ENCODE data around the gene CD99L2. TPM values are rescaled to one million over a fixed set of nuclear protein-coding genes. Genes with fewer than 3 reads are reported as not detected.

Gene CD99L2, protein sequence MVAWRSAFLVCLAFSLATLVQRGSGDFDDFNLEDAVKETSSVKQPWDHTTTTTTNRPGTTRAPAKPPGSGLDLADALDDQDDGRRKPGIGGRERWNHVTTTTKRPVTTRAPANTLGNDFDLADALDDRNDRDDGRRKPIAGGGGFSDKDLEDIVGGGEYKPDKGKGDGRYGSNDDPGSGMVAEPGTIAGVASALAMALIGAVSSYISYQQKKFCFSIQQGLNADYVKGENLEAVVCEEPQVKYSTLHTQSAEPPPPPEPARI
- 30.5 TPM for total RNA-seq

DNA sequence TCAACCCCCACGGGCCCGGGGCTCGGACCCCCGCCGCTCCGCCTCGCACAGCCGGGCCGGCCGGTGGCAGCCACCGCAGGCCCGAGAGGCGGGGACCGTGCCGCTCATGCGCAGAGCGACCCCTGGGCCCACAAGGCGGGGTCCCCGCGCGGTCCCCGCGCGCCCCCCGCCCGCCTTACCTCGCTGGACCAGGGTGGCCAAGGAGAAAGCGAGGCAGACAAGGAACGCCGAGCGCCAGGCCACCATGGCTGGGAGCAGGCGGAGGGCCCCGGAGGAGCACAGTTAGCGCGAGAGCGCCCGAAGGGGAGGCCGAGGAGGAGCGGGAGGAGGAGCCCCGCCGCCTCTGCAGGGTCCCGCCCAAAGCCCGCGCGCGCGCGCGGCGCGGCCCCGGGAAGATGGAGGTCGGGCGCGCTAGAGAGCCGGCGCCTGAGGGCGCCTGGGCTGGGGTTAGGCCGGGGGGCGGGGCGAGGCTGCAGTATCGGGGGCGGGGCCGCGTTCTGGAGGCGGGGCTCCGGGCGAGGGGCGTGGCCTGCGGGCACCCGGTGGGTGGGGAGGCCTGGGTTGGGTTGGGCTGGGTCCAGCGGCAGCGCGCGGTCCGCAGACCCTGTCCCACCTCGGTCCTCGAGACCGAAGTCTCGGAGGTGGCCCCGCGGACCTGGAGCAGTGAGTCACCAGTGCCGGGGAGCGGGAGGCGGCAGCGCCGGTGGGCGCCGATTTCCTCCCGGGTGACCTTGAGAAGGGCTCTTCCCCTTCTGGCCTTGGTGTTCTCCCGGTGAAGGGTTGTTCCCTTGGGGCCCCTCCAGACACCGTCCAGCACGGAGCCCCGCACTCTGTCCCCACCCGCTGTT, at the start of gene CD99L2:
Gene CD99L2 (minus strand): TSS at position 326 of the 848 bp plus-strand sequence. CDS start 80 bp downstream, at position 246.
- DNase-seq (ENCODE audit: low spot score) = peak; percentile 89

DNA sequence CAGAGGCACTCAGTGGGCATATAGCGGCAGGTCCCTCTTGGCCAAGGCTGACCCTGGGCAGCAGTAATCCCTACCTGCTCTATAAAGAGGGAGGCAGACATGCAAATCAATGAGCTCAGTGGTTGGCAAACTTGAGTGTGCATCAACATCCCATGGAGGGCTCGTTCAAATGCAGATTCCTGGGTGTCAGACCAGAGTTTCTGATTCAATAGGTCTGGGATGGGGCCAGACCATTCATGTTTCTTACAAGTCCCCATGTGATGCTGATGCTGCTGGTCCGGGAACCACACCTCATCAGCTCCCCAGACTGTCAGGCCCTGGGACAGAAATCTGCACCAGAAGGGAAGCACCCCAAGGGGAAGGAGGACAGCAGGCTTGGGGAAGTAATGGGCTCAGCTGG, 45.8 kb upstream of the CD99L2 start:
- no peak for DNase-seq (ENCODE audit: low spot score)

DNA sequence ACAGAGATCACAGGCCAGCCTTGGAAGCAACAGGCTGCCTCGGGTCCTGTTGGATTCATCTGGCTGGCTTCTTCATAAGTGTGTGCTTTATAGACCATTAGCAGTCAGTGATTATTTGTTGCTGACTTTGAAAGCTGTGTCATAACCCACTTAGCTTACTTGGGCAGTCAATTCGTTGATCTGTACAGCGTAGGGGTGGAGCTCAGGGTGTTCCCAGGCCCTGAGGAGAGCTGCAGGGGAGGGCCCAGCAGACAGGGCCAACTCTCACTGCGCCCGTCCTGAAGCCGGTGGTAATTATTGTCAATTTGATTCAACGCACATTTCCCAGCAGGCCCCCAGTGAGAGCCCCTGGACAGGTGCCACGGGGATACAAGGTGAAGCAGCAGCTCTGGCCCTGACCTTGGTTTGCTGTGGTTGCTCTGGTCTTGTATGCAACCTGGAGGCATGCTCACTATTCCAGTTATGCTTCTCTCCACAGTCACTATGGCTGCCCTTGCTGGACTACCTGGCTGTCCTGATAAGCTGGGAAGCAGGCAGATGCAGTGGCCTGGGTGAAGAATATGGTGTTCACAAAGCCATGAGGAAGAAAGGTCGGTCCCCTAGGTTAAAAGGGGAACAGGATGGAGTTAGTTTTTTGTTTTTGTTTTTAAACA, 44.6 kb upstream of the CD99L2 start:
- no peak for DNase-seq (ENCODE audit: low spot score)

DNA sequence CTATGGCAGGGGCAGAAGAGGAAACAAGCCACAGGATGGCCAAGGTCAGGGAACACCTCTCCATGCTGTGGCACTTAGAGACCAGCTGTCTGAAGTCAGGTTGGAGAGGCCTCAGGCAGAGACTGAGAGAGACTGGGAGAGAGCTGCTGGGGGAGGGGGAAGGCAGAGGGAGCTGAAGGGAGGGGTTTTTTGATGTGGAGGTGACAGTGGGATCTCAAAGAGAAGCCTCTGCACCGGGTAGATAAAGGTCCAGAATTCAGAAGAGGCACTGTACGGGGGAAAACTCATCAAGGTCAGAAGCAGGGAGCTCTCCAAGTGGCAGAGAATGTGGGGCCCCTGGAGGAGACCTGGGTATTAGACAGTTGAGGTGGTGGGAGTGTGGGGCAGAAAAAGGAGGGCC, 43.1 kb upstream of the CD99L2 start:
- DNase-seq (ENCODE audit: low spot score) = no peak

DNA sequence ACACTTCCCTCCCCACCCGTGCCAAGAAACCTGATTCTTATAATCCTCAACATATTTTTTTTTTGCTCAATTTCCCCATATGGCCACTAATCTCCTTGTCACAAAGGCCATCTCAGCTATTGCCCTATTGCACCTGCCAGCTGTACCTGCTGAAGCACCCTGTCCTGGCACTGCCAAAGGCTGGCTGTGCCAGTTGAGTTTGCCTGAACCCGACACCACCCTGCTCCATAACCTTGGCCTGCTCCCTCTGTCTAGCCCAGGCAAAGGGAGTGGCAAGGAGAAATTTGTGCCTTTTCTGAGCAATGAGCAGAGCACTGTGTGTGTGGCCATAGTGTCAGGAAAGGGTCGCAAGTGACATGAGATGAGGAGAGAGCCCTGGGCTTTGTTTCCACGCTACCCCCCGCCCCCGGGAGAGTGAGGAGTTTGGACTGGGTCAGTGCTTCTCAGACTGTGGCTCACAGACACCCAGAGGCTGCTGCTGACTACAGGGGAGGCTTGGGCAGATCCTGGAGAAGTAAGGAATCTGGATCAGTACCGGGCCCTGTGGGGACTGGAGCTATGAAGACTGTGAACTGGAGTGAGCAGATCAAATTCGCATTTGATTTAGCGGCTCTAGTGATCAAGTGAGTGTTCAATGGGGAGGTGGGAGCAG, 42.5 kb upstream of the CD99L2 start:
- no peak for DNase-seq (ENCODE audit: low spot score)

DNA sequence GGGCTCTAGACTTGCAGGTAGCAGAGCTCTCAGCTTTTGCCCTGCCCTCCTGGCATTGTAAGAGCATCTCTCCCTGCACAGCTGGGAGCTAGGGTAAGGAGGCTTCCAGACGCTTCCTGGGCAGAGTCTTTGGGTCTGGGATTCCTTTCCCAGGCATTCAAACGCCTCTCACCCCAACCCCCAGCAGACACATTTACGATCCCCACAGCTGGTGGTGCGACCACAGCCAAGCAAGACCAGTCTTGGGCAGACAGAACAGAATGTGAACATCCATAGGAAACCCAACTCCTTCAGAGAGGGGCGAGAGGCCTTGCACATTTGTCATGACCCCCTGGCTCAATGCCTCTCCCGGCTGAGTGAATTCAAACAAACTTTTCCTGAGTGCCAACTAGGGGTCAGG, 38.1 kb upstream of the CD99L2 start:
- no peak for DNase-seq (ENCODE audit: low spot score)

DNA sequence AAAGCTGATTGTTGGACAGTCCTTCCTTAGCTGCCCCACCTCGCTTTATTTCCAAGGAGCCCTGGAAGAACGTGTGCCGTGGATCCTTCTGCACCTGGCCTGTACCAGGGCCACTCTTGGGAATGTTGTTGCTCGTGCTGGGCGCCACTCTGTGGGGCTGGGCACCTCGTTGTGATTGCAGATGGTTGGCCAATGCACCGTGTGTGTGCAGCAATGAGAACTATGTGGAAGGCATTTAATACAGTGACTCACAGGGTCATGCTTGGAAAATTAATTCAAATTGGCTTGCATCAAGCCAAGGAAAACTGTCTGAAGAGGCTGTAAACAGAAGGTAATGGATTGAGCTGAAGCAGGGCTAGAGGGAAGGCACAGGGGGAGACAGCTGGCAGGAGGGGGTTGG, 37.0 kb upstream of the CD99L2 start:
- no peak for DNase-seq (ENCODE audit: low spot score)

DNA sequence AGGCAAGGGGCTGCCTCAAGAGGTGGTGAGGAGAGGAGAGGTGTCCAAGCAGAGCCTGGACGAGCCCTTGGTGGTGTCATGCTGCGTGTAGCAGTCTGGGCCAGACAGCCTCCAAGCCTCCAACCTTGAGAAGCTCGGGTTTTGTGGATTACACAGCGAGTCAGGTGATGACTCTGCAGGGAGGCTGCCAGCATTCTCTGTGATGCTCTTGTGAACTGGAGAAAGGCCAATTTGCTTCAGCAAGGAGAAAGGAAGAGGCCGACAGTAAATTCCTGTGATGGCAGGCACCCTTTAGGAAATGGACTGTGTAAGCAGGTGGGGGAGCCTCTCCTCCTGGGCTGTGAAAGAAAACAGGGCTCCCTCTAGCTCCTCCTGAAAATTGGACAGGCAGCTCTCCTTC, 36.0 kb upstream of the CD99L2 start:
- DNase-seq (ENCODE audit: low spot score) = no peak

DNA sequence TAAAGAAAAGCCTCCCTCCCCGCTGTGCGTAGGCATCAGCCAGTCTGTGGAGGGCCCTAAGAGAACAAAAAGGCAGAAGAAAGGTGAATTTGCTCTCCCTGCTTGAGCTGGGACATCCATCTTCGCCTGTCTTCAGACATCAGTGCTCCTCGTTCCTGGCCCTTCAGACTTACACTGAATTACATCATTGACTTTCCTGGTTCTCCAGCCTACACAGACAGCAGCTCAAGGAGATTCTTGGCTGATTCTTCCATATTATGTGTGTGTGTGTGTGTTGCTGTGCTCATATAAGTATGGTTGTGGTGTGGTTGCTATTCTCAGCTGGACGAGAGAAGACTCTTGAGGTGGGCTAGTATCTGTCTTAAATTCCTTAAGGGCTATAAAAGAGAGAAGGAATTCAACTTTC, 35.5 kb upstream of the CD99L2 start:
- no peak for DNase-seq (ENCODE audit: low spot score)

DNA sequence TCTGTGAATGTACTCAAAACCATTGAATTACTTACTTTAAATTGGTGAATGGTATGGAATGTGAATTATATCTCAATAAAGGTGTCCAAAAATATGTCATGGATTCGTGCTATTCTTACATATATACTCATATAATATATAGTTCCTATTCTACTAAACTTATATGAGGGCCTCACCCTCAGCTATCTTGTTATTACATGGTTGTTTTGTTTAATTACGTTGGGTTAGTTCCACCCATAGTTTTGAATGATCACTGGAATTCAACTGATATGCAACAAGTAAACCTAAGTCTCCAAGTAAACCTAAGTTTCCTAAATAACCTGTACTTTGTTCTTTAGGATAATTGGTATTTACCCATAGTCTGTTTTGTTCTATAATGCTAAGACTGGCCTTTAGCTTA, 30.6 kb upstream of the CD99L2 start:
- no peak for DNase-seq (ENCODE audit: low spot score)

DNA sequence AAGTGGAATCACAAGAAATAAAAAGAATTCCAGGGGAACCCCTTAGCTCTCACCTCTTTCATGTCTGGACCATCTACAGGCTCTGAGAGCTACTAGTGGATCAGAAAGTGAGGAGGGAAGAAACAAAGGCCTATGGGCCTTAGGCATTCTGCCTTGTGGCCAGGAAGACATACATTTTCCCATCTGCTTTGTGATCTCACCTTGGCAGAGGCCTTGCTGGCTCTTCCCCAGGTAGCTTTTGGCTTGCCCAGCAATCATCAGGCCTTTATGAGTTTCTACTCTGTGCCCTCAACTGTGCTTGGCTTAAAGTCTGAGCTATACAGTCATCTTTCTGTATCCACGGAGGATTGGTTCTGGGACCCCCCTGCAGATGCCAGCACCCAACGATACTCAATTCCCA, 28.3 kb upstream of the CD99L2 start:
- DNase-seq (ENCODE audit: low spot score) = no peak

DNA sequence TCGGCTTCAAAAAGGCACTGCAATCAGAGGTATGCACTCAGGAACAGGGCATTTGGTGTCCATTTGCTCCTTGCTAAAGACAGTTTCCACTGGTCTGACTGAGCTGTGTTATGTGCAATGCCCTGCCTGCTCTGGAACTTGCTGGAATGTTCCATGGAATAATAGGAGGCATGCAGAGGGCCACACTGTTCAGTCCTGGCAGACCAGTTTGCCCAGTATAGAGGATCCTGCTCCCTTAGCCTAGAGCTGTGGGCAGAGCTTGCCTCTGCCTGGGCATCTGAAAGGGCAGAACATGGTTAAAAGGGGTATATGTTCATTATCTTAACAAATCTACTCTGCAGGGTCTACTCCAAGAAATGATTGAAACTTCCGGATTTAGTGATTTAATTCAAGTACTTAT, 27.8 kb upstream of the CD99L2 start:
- no peak for DNase-seq (ENCODE audit: low spot score)

DNA sequence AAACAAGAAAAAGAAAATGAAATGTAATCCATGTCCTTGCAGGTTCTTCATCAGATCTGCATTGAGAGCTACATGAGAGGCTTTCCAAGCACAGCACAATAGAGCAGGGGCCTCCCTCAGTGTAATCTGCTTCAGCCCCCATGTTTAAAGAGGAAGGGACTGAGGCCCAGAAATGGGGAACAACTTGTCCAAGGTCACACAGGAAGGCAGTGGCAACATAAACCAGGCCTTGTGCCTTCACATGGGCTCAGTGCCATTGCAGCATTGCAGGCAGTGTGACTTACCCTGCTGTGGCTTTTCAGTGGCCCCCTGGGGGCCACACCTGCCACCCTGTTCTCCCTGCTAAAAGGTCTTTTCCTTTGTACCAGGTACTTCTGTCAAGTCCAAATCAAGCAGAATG, 20.9 kb upstream of the CD99L2 start:
- no peak for DNase-seq (ENCODE audit: low spot score)

DNA sequence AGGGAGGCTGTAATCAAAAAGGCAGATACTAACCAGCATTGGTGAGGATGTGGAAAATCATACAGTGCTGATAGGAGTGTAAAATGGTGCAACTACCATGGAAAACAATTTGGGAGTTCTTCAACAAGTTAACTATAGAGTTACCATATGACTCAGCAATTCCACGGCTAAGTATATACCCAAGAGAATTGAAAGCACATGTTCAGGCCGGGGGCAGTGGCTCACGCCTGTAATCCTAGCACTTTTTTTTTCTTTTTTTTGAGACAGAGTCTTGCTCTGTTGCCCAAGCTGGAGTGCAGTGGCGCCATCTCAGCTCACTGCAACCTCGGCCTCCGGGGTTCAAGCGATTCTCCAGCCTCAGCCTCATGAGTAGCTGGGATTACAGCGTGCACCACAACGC, 15.0 kb upstream of the CD99L2 start:
- DNase-seq (ENCODE audit: low spot score) = no peak

DNA sequence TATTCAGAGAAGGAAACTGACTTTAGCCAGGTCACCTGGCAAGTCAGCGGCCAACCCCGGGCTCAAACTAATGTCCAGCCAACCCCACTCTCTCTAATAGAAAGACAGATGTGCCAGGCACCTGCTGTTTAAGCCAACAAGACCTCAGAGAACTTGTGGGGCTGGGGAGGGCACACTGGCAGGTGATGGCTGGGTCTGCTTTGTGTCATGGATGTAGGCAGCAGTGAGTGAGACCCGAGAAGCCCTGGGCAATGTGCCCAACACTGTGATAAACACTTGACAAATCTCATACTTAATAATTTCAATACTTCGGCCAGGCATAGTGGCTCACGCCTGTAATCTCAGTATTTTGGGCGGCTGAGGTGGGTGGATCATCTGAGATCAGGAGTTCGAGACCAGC, 9.0 kb upstream of the CD99L2 start:
- no peak for DNase-seq (ENCODE audit: low spot score)

DNA sequence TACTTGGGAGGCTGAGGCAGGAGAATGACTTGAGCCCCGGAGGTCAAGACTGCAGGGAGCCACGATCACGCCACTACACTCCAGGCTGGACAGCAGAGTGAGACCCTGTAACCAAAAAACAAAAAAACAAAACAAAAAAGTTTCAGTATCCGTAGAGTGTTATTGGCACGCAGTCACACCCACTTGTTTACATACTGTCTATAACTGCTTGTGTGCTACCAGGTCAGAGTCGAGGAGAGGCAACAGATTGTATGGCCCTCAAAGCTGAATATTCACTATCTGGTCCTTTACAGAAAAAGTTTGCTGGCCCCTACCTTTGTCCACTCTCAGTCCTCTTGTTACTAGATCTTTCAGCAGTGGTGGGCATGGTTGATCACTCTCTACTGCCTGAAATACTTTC, 8.2 kb upstream of the CD99L2 start:
- no peak for DNase-seq (ENCODE audit: low spot score)

DNA sequence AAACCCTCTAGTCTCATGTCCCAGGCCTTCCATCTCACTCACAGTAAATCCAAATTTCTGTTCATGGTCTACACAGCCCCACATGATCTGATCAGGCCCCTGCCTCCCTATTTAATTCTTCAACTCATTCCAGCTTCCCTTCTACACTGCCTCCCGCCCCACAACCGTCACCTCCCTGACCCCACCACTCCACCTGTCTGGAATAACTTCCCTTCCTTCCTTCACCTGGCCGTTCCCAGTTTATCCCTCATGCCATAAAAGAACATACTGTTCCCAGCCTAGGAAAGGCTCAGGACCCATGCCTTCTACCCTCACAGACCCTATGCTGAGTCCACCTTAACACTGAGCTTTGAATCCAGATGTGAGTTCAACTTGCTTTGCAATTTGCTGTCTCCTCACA, 6.8 kb upstream of the CD99L2 start:
- no peak for DNase-seq (ENCODE audit: low spot score)

DNA sequence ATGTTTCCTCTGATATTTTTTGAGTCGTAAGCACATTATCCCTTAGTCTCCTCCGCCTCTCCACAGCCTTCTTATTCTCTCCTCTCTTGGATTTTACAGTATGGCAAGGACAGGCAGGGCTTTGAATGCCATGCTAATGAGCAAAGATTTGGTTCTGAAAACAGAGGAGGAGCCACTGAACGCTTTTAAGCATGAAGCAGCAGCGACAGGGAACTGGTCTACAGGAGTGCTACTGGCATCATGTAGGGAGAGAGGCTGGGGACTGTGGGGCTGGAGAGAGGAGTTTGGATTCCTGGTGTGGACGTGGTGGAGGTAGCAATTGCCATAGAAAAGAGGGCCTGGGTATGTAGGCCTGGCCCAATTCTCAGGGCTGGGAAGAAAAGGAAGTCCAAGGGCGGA, 4.6 kb upstream of the CD99L2 start:
- DNase-seq (ENCODE audit: low spot score) = no peak

DNA sequence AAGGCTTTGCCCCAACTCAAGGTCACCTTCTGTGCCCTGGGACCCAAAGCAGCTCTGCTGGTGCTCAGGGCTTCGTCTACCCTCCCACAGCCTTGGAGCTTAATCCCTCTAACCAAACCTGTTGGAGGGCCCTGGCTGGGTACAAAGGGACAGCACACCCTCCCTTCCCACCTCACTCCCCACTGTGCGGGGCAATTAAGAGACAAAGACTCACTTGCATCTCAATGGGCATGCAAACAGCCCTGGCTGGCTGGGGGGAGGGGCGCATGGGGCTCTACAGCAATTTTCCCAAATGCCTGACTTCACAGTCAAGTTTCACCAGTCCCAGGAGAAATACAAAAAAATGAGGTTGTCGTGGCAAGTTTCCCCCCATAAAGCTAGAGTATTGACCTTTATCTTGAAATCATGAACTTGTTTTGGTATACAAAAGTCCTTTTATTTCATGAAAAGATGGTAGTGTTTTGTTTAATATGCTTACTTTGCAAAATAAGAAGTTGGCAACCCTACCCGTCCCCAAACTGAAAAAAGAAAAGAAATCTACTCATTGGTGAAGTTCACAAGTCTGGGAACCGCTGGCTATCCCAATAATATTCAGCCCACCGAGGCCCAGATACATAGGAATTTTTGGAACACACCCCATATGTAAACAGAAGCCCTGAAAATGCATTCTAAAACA, 4.1 kb upstream of the CD99L2 start:
- DNase-seq (ENCODE audit: low spot score) = no peak

DNA sequence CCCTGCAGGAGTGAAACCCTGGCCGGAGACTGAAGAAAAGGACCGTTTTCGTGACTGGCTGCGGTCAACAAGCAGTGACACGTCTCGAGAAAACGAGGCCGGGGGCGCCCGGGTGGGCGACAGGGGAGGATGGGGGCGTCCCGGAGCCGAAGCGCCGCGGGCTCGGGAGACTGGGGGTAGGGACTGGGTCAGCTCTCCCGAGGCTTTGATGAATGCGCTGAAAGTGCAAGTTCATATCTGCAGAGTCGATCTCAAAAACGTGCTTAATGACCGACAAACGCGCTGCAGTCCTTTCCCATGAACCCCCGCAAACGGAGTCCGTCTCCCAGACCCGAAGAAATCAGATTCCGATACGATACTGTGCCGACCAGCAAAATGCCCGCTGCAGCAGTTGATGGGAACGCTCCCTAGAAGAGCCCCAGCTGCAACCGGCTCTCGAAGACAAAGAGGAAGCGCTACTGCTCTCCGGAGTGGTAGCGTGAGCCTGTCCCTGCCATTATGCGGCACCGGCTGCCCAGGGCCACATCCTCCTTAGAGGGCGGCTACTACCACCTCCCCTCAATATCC, 806 bp upstream of the CD99L2 start:
- peak; percentile 48 for DNase-seq (ENCODE audit: low spot score)
